NCI-H187 (cell line): ENCODE measurements around the gene ZNF524.
"Not testable (repeated sequence)": the region's sequence is repeated elsewhere in the genome, so short reads cannot be mapped to it uniquely, and the experiment has no call there.

Experiments
- DNase-seq, 2 experiments: peaks; one replicate each; lab custom pipeline; 2025; lab: John Stamatoyannopoulos, UW

The ZNF524 gene

GRCh38 chr19:55599842-55600661, at the start of gene ZNF524:
ZNF524 (plus strand) TSS chr19:55600288; CDS start chr19:55602113, 1,825 bp downstream.
- DNase-seq: peak; percentile 95 to 96

- DNase-seq: no peak
Observed at GRCh38 chr19:55550321-55550650, 49.8 kb upstream of the ZNF524 start.

- no peak for DNase-seq
Observed at GRCh38 chr19:55552206-55552605, 47.9 kb upstream of the ZNF524 start.

- DNase-seq: no peak
Observed at GRCh38 chr19:55552620-55553019, 47.5 kb upstream of the ZNF524 start.

GRCh38 chr19:55553217-55554182, 46.6 kb upstream of the ZNF524 start:
- DNase-seq: no peak

GRCh38 chr19:55554302-55554701, 45.8 kb upstream of the ZNF524 start:
- no peak for DNase-seq

GRCh38 chr19:55554741-55555152, 45.3 kb upstream of the ZNF524 start:
- DNase-seq: no peak

GRCh38 chr19:55559684-55560083, 40.4 kb upstream of the ZNF524 start:
- no peak for DNase-seq

GRCh38 chr19:55563261-55563690, 36.8 kb upstream of the ZNF524 start:
- DNase-seq: no peak

- DNase-seq: no peak
Observed at GRCh38 chr19:55566823-55567222, 33.3 kb upstream of the ZNF524 start.

- no peak for DNase-seq
Observed at GRCh38 chr19:55567708-55568328, 32.3 kb upstream of the ZNF524 start.

- DNase-seq: not testable (repeated sequence)
Observed at GRCh38 chr19:55569477-55569876, 30.6 kb upstream of the ZNF524 start.

GRCh38 chr19:55573929-55574328, 26.2 kb upstream of the ZNF524 start:
- DNase-seq: not testable (repeated sequence)

- no peak for DNase-seq
Observed at GRCh38 chr19:55576746-55577145, 23.3 kb upstream of the ZNF524 start.

GRCh38 chr19:55578031-55578760, 21.9 kb upstream of the ZNF524 start:
- DNase-seq: no peak

- no peak for DNase-seq
Observed at GRCh38 chr19:55578761-55579747, 21.0 kb upstream of the ZNF524 start.

GRCh38 chr19:55579766-55580621, 20.1 kb upstream of the ZNF524 start:
- no peak for DNase-seq

GRCh38 chr19:55580628-55581144, 19.4 kb upstream of the ZNF524 start, which contains the start of gene ZNF579:
ZNF579 (minus strand) TSS chr19:55580848; CDS start chr19:55579639, 1,209 bp downstream.
- DNase-seq: peak; percentile 81 to 91
